EH (cell line): ENCODE data around the gene CHRM5.
"Not testable (repeated sequence)": the region's sequence is repeated elsewhere in the genome, so short reads cannot be mapped to it uniquely, and the experiment has no call there.

Experiments
- DNase-seq: peaks from one replicate; pipeline ENCODE4 v3.0.0-alpha.2; 2015; ENCODE audit warnings: low read depth

Gene CHRM5

DNA sequence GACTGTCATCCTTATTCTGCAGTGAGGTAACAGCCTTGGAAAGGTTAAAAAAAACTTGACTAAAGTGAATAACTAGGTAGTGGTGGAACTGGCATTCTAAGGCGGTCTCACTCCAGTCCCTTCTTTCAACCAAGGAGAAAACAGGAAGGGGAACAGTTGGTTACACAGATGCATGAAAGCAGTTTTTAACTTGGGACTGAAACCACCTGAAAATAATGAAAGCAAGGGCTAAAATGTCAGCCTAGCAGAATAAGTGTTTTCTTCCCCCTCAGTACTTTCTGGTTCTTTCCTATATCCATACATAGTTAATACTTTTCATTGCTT lies 71.5 kb downstream of the CHRM5 start:
- DNase-seq = no peak

DNA sequence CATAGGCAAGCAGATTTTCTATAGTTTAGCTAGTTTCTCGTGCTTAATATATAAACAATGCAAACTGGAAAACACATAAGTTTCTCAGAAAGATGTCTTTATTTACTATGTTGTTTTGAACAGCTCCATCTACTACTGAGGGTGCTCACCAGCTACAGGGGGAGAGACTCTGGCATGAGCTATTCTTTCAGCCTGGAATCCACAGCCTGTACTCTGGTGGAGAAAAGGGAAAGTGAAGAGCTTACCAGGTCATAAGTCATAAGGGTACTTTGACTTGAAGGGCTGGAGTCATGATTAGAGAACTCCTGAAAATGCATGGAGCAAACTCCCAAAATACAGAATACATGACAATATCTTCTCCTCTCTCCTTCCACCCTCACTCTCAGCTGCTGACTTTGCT lies 75.1 kb downstream of the CHRM5 start:
- DNase-seq = no peak

DNA sequence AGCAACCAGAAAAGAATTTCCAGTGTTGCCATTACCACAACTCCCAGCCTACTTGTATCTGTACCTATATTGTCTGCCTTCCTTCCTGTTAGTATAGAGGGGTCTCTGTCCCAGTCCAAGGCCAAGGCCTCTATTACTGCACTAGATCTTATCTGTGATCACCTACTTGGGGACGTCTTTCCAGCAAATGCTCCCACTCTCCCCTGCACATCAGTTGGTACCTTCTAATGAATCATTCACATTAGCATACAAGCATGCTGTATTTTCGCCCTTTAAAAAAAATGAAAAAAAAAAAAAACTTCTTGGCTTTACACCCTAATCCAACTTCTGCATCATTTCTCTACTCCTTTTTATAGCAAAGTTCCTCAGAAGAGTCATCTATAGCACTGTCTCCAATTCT lies 75.5 kb downstream of the CHRM5 start:
- DNase-seq = no peak

DNA sequence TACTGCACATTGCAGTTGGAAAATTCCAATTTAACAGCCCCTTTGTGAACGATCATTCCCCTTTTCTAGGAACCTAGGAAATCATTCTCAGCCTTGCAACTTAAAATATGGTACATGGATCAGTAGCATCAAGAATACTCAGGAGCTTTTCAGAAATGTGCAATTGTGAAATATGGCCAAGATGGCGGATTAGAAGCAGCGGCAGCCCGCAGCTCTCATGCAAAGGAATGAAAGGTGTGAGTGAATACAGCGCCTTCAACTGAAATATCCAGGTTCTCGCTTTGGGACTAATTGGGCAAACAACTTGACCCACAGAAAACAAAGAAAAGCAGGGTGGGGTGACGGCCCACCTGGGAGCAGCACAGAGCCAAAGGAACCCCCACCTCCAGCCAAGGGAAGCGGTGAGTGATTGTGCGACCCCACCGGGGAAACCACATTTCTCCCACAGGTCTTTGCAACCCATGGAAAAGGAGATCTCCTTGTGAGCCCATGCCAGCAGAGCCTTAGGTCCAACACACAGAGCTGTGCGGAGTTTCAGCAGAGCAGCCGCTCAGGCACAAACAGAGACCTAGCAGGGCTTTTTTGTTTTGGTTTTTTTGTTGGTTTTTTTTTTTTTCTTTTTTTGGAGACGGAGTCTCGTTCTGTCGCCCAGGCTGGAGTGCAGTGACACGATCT lies 78.3 kb downstream of the CHRM5 start:
- DNase-seq = no peak

DNA sequence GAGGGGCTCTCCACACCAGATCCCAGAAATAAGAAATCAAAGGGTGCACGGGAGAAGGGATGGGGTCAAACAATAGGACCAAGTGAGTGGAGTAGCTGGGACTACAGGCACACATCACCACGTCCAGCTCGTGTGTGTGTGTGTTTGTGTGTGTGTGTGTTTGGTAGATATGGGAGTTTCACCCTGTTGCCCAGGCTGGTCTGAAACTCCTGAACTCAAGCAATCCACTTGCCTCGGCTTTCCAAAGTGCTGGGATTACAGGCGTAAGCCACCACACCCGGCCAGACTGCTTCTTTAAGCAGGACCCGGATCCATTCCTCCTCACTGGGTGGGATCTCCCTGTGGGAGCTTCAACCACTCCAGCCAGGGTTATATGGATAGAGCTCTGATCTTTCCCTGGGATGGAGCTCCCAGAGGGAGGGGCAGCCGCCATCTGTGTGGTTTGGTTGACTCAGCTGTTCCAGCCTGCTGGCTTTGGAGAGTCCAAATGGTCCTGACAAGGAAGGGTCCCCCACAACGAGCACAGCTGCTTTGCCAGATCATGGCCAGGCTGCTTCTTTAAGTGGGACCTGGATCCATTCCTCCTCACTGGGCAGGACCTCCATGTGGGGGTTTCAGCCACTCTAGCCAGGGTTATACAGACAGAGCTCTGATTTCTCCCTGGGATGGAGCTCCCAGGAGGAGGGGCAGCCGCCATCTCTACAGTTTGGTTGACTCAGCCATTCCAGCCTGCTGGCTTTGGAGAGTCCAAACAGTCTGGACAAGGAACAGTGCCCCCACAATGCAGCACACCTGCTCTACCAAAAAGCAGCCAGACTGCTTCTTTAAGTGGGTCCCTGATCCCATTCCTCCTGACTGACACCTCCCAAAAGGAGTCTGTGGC lies 79.8 kb downstream of the CHRM5 start:
- peak; percentile 30 for DNase-seq

DNA sequence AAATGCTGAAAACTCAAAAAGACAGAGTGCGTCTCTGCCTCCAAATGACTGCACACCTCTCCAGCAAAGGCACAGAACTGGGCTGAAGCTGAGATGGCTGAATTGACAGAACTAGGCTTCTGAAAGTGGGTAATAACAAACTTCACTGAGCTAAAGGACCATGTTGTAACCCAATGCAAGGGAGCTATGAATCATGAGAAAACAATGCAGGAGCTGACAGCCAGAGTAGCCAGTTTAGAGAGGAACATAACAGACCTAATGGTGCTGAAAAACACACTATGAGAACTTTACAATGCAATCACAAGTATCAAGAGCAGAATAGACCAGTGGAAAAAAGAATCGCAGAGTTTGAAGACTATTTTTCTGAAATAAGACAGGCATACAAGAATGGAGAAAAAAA lies 80.8 kb downstream of the CHRM5 start:
- peak; percentile 85 for DNase-seq

DNA sequence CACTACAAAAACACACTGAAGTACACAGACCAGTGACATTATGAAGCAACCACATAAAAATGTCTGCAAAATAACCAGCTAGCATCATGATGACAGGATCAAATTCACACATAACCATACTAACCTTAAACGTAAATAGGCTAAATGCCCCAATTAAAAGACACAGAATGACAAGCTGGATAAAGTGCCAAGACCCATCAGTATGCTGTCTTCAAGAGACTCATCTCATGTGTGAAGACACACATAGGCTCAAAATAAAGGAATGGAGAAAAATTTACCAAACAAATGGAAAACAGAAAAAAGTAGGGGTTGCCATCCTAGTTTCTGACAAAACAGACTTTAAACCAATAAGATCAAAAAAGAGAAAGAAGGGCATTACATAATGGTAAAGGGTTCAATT lies 82.1 kb downstream of the CHRM5 start:
- DNase-seq = not testable (repeated sequence)

DNA sequence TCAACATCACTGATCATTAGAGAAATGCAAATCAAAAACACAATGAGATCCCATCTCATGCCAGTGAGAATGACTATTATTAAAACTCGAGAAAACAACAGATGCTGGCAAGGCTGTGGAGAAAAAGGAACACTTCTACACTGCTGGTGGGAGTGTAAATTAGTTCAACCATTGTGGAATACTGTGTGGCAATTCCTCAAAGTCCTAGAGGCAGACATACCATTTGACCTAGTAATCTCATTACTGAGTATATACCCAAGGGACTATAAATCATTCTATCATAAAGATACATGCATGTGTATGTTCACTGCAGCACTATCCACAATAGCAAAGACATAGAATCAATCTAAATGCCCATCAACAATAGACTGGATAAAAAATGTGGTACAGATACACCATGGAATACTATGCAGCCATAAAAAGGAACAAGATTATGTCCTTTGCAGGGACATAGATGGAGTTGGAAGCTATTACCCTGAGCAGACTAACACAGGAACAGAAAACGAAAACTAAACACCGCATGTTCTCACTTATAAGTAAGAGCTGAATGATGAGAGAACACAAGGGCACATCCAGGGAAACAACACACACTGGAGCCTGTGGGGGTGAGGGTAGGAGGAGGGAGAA lies 85.9 kb downstream of the CHRM5 start:
- no peak for DNase-seq

DNA sequence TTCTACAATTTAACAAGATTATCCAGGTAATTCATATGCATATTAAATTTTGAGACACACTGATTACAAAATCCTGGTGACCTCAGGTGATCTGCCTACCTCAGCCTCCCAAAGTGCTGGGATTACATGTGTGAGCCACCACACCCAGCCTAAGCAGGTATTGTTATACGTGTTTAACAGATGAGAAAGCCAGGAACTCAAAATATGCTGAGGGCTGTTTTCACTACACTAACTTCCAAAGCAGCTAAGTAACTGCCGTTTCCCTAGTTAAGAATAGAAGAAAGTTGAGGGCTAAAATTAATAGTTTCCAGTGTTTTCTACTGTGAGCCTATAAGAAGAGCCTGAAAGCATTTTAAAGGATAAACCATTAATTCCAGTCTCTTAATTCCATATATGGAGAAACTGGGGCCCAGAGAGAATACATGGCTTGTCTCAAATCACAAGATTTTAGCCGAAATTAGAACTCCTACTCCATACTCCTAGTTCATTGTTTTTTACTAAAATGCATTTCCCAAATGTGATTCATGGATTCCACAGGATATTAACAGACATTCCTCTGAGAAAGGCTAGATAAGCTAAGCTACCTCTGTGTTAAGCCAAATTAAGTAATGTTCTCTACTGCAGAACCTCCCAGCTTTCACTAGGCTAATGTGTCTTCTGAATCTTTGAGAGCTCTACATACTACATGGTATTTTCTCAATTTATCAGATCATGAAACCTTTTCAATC lies 87.7 kb downstream of the CHRM5 start:
- peak; percentile 94 for DNase-seq

DNA sequence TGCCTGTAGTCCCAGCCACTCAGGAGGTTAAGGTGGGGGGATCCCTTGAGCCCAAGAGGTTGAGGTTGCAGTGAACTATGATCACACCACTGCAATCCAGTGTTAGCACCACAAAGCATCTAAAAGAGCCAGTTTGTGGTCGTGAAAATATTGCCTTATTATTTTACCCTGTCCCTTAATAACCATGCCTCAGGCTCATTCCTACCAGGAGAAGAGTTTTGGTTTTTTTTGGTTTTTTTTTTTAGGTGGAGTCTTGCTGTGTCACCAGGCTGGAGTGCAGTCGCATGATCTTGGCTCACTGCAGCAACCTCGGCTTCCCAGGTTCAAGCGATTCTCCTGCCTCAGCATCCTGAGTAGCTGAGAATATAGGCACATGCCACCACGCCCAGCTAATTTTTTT lies 88.6 kb downstream of the CHRM5 start:
- peak; percentile 82 for DNase-seq

DNA sequence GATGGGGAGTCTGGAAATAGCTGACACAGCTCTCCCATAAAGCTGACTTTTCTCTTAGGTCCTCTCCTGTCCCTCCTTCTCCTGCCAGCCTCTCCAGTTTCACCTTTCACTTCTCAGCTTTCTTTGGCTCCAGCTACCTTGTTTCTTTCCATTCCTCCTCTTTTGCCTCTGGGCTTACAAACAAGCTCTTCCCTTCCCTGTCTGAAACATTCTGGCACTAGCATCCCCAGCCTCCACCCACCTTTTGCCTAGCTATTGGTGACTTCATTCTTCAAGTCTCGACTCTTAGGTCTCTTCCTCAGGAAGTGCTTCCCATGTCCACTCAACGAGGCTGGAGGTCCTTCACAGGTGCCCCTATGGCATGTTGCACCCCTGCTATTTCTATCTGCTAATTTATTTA lies 91.2 kb downstream of the CHRM5 start:
- DNase-seq = no peak

DNA sequence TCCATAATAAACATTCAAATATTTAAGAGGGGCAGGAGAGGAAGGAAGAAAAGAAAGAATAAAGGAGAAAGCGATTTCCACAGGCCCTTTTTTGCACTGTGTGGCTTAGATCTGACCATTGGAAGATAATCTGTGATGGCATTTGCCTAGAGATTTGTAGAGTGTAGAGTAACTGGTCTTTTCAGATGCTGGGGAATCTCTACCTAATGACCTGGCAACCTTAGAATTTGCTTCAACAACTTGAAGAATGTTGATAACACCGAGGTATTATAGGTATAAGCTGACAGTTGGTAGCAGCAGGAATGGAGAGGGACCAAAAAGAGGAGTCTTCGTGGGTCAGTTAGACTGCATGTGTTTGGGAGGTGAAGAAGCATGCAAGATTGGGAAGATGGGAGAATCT lies 91.6 kb downstream of the CHRM5 start:
- DNase-seq = no peak

DNA sequence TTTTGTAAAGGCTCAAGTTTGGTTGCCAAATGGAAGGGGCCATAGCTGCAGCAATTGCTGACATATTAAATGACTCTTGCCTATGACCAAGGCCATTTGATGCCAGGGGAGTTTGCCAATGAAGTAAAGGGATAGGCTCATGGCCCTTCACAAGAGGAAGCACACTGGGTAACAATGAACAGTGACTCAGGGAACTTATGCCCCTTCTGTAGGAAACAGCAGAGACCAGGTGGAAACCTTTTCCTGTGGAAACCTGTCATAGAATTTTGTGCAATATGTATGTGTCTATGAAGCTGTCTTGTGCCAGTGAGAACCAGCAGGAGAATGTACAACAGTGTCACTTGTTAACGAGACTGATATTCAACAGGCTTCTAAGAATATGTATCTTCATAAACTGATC lies 96.1 kb downstream of the CHRM5 start:
- DNase-seq = no peak

DNA sequence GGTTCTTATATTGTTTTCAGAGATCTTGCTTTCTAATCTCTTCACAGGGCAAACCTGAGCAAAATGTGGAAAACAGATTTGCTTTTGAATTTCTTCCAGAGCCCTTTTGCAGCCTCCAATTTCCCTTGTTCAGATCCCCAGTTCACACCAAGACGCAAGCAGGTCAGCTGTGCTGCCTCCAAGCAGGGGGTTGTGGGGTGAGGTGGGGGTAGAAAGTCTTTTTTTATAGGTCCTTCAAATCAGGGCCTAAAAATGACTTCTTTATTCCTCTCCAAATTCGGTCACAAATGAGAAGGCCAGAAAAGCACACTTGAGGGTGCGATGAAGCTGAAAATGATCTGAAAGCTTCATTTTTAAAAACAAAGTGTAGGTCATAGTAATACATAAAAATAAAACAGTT lies 97.0 kb downstream of the CHRM5 start:
- DNase-seq = no peak

DNA sequence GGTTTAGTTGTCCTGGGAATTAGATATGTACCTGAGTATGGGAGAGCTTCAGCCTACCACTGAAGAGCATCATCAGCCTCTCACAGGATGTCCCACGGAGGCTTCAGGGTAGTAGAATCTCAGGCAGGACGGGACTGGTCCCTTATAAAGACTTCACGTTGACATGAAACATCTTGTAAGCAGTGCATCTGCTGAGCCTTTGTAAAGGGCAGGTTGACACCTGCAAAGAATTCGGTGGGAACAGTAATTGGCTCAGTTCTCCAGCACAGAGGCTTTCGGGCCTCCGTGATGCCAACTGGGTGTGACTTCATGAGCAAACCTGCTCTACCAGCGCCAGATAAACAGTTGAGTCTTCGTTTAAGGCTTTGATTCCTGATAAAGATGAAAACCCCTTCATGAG lies 97.6 kb downstream of the CHRM5 start:
- no peak for DNase-seq

DNA sequence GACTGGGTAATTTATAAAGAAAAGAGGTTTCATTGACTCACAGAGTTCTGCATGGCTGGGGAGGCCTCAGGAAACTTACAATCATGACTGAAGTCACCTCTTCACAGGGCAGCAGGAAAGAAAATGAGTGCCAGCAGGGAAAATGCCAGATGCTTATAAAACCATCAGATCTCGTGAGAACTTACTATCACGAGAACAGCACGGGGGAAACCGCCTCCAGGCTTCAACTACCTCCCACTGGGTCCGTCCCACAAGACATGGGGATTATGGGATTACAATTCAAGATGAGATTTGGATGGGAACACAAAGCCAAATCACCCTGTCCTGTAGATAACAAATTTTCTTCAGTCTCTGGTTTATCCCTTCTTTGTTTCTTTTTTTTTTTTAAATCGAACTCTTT lies 101.7 kb downstream of the CHRM5 start:
- DNase-seq = no peak

DNA sequence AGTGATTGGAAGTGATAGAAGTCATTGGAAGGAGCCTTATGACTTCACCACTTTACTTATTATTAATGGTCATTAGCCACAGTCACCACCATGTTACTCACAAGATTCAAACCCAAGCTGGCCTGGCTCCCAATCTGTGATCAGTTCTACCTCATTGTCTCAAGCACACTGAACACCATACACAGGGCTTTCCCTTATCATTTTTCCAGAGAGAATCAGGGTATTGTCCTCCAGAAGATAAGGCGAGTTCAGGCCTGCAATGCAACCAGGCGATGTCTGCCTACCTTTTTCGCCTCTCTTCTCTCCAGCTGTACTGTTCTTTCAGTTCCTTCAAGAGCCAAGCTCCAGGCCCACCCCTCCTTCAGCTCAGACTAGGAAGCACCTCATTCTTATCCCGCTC lies 108.5 kb downstream of the CHRM5 start:
- DNase-seq = no peak

DNA sequence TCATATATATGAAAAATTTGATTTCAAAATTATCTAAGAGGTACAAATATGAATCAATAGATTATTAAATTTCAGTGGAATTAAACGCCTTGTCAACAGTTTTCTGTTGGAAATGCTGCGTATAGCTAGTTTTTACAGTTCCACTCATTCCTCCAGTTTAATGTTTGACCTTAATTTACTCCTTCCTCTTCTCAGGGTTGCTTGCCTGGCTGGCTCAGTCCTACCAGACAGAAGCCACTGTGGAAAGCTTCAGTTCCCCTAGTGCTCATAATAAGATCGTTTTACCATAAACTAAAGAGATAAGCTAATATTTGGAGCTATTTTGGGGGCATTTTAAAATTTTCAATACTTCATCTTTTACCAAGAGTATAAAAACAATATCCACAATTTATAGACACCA lies 110.6 kb downstream of the CHRM5 start:
- no peak for DNase-seq

DNA sequence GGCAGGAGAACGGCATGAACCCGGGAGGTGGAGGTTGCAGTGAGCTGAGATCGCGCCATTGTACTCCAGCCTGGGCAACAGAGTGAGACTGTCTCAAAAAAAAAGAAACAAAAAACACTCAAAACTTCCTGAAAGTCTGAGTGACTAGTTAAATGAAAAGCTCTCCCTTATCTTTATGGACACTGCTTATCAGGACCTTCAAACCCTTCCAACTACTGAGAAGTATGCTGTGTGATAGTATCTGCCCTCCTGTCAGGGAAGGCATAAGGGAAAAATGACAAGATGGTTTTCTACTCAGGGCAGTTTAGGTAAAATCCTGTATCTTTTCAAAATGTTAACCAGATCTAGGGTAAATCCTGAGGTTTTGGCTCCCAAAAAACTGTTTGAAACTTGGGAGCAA lies 111.6 kb downstream of the CHRM5 start:
- DNase-seq = no peak

DNA sequence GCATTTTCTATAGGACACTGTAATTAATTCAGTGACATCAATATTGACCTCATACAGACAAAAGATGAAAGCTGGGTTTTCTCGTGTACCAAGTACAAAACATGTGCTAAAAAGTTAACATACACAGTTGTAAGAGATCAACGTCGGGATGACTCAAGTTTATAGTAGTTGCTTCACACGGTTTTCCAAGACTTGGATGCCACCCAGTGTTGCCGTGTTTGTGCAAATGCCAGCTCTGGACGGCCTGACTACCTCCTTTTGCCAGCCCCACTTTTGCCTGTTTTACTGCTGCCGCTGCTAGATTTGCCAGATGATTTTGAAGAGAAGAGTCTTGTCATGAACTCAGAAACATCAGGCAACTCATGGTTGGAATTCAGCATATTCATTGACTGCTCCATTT lies 115.8 kb downstream of the CHRM5 start:
- peak; percentile 81 for DNase-seq

DNA sequence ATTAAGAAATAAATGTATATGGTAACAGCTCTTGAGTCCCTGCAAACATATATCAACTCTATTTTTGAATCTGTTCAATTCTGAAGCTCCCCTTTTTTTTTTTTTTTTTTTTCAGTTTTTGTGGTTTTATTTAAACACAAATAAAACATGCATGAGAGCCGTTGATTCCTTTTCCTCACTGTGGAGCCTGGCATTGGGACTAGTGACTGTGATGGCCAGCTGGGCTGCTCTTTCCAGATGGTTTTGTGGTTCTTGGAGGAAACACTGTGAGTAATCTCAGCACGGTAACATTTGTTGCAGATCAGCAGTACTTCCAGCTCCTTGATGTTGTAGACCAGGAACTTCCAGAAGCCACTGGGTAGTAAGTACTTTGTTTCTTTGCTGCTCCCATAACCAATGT lies 117.4 kb downstream of the CHRM5 start:
- peak; percentile 43 for DNase-seq

DNA sequence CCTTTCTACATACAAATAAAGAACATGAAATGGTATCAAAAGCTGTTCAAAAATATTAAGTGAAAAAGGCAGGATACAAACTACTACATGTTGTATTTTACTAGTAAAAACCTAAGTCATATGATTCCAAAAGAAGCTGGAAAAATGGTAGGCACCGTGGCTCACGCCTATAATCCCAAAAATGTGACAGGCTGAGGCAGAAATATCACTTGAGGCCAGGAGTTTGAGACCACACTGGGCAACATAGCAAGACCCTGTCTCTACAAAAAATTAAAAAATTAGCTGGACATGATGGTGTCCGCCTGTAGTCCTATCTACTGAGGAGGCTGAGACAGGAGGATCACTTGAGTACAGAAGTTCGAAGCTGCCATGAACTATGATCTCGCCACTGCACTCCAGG lies 131.6 kb downstream of the CHRM5 start:
- no peak for DNase-seq
